ENCODE data around the gene GDF7. TPM values are rescaled to one million over a fixed set of nuclear protein-coding genes. Genes with fewer than 3 reads are reported as not detected.

The GDF7 gene
- total and polyA plus RNA-seq, 7 experiments from 2014 or later: 0.01 to 0.20 (median 0.05) TPM; not detected in 2

GRCh38 chr2:20633794-20634506, 33.0 kb upstream of the GDF7 start:
- no peak overlapping the region for H3K4me3 ChIP-seq (ENCODE audit: low read length)
- no peaks in the 10 kb centered on the region for H3K4me1 ChIP-seq (ENCODE audit: control insufficient read depth in 2 of 2, insufficient read depth in 2 of 2, low read length in 2 of 2)
- peaks cover 0 to 46% (median 0%) of the 10 kb centered on the region in 3 experiments for H3K36me3 ChIP-seq (ENCODE audit: control insufficient read depth in 2 of 3, insufficient read depth in 3 of 3, low read length in 3 of 3)
- no peaks in the 10 kb centered on the region for H3K9me3 ChIP-seq (ENCODE audit: control insufficient read depth in 2 of 3, low read length in 3 of 3)
- H3K27ac Mint-ChIP-seq: no peak overlapping the region
- no peaks in the 10 kb centered on the region for H3K27me3 ChIP-seq (ENCODE audit: control insufficient read depth in 2 of 2, insufficient read depth in 2 of 2, low read length in 2 of 2)
- H3K4me1 Mint-ChIP-seq: peaks cover 0 to 12% (median 0%) of the 10 kb centered on the region in 7 donors
- no peak overlapping the region for H3K4me3 Mint-ChIP-seq
- no peak overlapping the region for H3K27ac ChIP-seq (ENCODE audit: low read depth, low read length)
- POLR2A ChIA-PET: no interaction called here
- H3K27me3 Mint-ChIP-seq: no peaks in the 10 kb centered on the region
- DNase-seq: no peak
- CTCF ChIA-PET: no interaction called here
- no peak for ATAC-seq
- no peaks in the 10 kb centered on the region for H3K9me3 Mint-ChIP-seq
- intact Hi-C loops (cut with micrococcal nuclease): no loop called here
- peaks cover under 1 to 46% (median 8%) of the 10 kb centered on the region in 5 donors for H3K36me3 Mint-ChIP-seq

GRCh38 chr2:20634507-20635112, 32.3 kb upstream of the GDF7 start:
- peaks cover 0 to 43% (median 0%) of the 10 kb centered on the region in 3 experiments for H3K36me3 ChIP-seq (ENCODE audit: control insufficient read depth in 2 of 3, insufficient read depth in 3 of 3, low read length in 3 of 3)
- Mint-ChIP-seq H3K27me3 (no peaks in the 10 kb centered on the region), H3K9me3 (no peaks in the 10 kb centered on the region), H3K27ac (no peak overlapping the region), H3K4me3 (no peak overlapping the region), H3K36me3 (peaks cover 2 to 47% (median 9%) of the 10 kb centered on the region in 5 donors), H3K4me1 (peaks cover 0 to 12% (median 0%) of the 10 kb centered on the region in 7 donors)
- ATAC-seq (no peak), DNase-seq (no peak)
- no peak overlapping the region for H3K4me3 ChIP-seq (ENCODE audit: low read length)
- no peaks in the 10 kb centered on the region for H3K4me1 ChIP-seq (ENCODE audit: control insufficient read depth in 2 of 2, insufficient read depth in 2 of 2, low read length in 2 of 2)
- H3K9me3 ChIP-seq (ENCODE audit: control insufficient read depth in 2 of 3, low read length in 3 of 3): no peaks in the 10 kb centered on the region
- H3K27ac ChIP-seq (ENCODE audit: low read depth, low read length): no peak overlapping the region
- intact Hi-C loops (cut with micrococcal nuclease): no loop called here
- no peaks in the 10 kb centered on the region for H3K27me3 ChIP-seq (ENCODE audit: control insufficient read depth in 2 of 2, insufficient read depth in 2 of 2, low read length in 2 of 2)
- CTCF ChIA-PET: no interaction called here
- POLR2A ChIA-PET: no interaction called here

GRCh38 chr2:20635113-20635510, 31.8 kb upstream of the GDF7 start:
- H3K4me3 ChIP-seq (ENCODE audit: low read length): no peak overlapping the region
- no peaks in the 10 kb centered on the region for H3K4me1 ChIP-seq (ENCODE audit: control insufficient read depth in 2 of 2, insufficient read depth in 2 of 2, low read length in 2 of 2)
- Mint-ChIP-seq H3K4me3 (no peak overlapping the region), H3K27ac (peak overlapping the region in 1 of 9 donors; percentile 4), H3K27me3 (no peaks in the 10 kb centered on the region), H3K9me3 (no peaks in the 10 kb centered on the region), H3K4me1 (peaks cover 0 to 12% (median 0%) of the 10 kb centered on the region in 7 donors), H3K36me3 (peaks cover 2 to 46% (median 11%) of the 10 kb centered on the region in 5 donors)
- peaks cover 0 to 46% (median 0%) of the 10 kb centered on the region in 3 experiments for H3K36me3 ChIP-seq (ENCODE audit: control insufficient read depth in 2 of 3, insufficient read depth in 3 of 3, low read length in 3 of 3)
- intact Hi-C loops (cut with micrococcal nuclease): no loop called here
- ChIA-PET POLR2A (no interaction called here), CTCF (no interaction called here)
- H3K27ac ChIP-seq (ENCODE audit: low read depth, low read length): no peak overlapping the region
- no peaks in the 10 kb centered on the region for H3K9me3 ChIP-seq (ENCODE audit: control insufficient read depth in 2 of 3, low read length in 3 of 3)
- no peaks in the 10 kb centered on the region for H3K27me3 ChIP-seq (ENCODE audit: control insufficient read depth in 2 of 2, insufficient read depth in 2 of 2, low read length in 2 of 2)
- ATAC-seq (no peak), DNase-seq (no peak)

- no peaks in the 10 kb centered on the region for H3K27me3 Mint-ChIP-seq
- no peak overlapping the region for H3K4me3 ChIP-seq (ENCODE audit: low read length)
- ATAC-seq: peak; percentile 82
- H3K36me3 ChIP-seq (ENCODE audit: control insufficient read depth in 2 of 3, insufficient read depth in 3 of 3, low read length in 3 of 3): peaks cover 0 to 49% (median 0%) of the 10 kb centered on the region in 3 experiments
- ChIA-PET CTCF (no interaction called here), POLR2A (no interaction called here)
- no peaks in the 10 kb centered on the region for H3K9me3 ChIP-seq (ENCODE audit: control insufficient read depth in 2 of 3, low read length in 3 of 3)
- peaks cover 0 to 12% (median 0%) of the 10 kb centered on the region in 7 donors for H3K4me1 Mint-ChIP-seq
- H3K27ac Mint-ChIP-seq: peak overlapping the region in 2 of 9 donors; percentile 4 to 10
- H3K27me3 ChIP-seq (ENCODE audit: control insufficient read depth in 2 of 2, insufficient read depth in 2 of 2, low read length in 2 of 2): no peaks in the 10 kb centered on the region
- DNase-seq: peak in 7 of 9 donors; percentile 11 to 58 (median 18)
- H3K27ac ChIP-seq (ENCODE audit: low read depth, low read length): no peak overlapping the region
- H3K36me3 Mint-ChIP-seq: peaks cover 2 to 44% (median 11%) of the 10 kb centered on the region in 5 donors
- no peaks in the 10 kb centered on the region for H3K4me1 ChIP-seq (ENCODE audit: control insufficient read depth in 2 of 2, insufficient read depth in 2 of 2, low read length in 2 of 2)
- intact Hi-C loops (cut with micrococcal nuclease): no loop called here
- H3K4me3 Mint-ChIP-seq: no peak overlapping the region
- H3K9me3 Mint-ChIP-seq: no peaks in the 10 kb centered on the region
Observed at GRCh38 chr2:20635675-20636584, 31.0 kb upstream of the GDF7 start.

- Histone ChIP-seq H3K4me3 (ENCODE audit: low read length) (no peak overlapping the region), H3K36me3 (ENCODE audit: control insufficient read depth in 2 of 3, insufficient read depth in 3 of 3, low read length in 3 of 3) (peaks cover 0 to 56% (median 0%) of the 10 kb centered on the region in 3 experiments), H3K27ac (ENCODE audit: low read depth, low read length) (no peak overlapping the region), H3K27me3 (ENCODE audit: control insufficient read depth in 2 of 2, insufficient read depth in 2 of 2, low read length in 2 of 2) (no peaks in the 10 kb centered on the region), H3K9me3 (ENCODE audit: control insufficient read depth in 2 of 3, low read length in 3 of 3) (no peaks in the 10 kb centered on the region), H3K4me1 (ENCODE audit: control insufficient read depth in 2 of 2, insufficient read depth in 2 of 2, low read length in 2 of 2) (no peaks in the 10 kb centered on the region)
- no peaks in the 10 kb centered on the region for H3K27me3 Mint-ChIP-seq
- DNase-seq (no peak), ATAC-seq (no peak)
- H3K27ac Mint-ChIP-seq: peak overlapping the region in 1 of 9 donors; percentile 65
- intact Hi-C loops (cut with micrococcal nuclease): no loop called here
- peaks cover 2 to 53% (median 11%) of the 10 kb centered on the region in 5 donors for H3K36me3 Mint-ChIP-seq
- peaks cover 0 to 12% (median 0%) of the 10 kb centered on the region in 7 donors for H3K4me1 Mint-ChIP-seq
- H3K4me3 Mint-ChIP-seq: no peak overlapping the region
- CTCF ChIA-PET: no interaction called here
- H3K9me3 Mint-ChIP-seq: no peaks in the 10 kb centered on the region
- POLR2A ChIA-PET: no interaction called here
Observed at GRCh38 chr2:20637147-20637546, 29.8 kb upstream of the GDF7 start.

- no peaks in the 10 kb centered on the region for H3K4me1 ChIP-seq (ENCODE audit: control insufficient read depth in 2 of 2, insufficient read depth in 2 of 2, low read length in 2 of 2)
- H3K9me3 ChIP-seq (ENCODE audit: control insufficient read depth in 2 of 3, low read length in 3 of 3): no peaks in the 10 kb centered on the region
- ATAC-seq (no peak), DNase-seq (no peak)
- Mint-ChIP-seq H3K36me3 (peaks cover 2 to 53% (median 11%) of the 10 kb centered on the region in 5 donors), H3K27me3 (no peaks in the 10 kb centered on the region), H3K27ac (no peak overlapping the region), H3K4me1 (peaks cover 0 to 14% (median 3%) of the 10 kb centered on the region in 7 donors), H3K4me3 (no peak overlapping the region), H3K9me3 (no peaks in the 10 kb centered on the region)
- H3K27ac ChIP-seq (ENCODE audit: low read depth, low read length): no peak overlapping the region
- intact Hi-C loops (cut with micrococcal nuclease): no loop called here
- ChIA-PET CTCF (no interaction called here), POLR2A (no interaction called here)
- H3K4me3 ChIP-seq (ENCODE audit: low read length): no peak overlapping the region
- no peaks in the 10 kb centered on the region for H3K27me3 ChIP-seq (ENCODE audit: control insufficient read depth in 2 of 2, insufficient read depth in 2 of 2, low read length in 2 of 2)
- peaks cover 0 to 51% (median 0%) of the 10 kb centered on the region in 3 experiments for H3K36me3 ChIP-seq (ENCODE audit: control insufficient read depth in 2 of 3, insufficient read depth in 3 of 3, low read length in 3 of 3)
Observed at GRCh38 chr2:20638014-20638413, 28.9 kb upstream of the GDF7 start.
